NCI-H128 (cell line): ENCODE measurements around the gene SDR39U1.
"Not testable (repeated sequence)": the region's sequence is repeated elsewhere in the genome, so short reads cannot be mapped to it uniquely, and the experiment has no call there.

ENCODE experiments used
- DNase-seq: peaks from one replicate; lab custom pipeline; 2025; ENCODE audit not compliant: unreplicated experiment; lab: John Stamatoyannopoulos, UW

SDR39U1 gene

GRCh38 chr14:24442240-24443052, at the start of gene SDR39U1:
SDR39U1 (minus strand) TSS chr14:24442776; CDS start chr14:24442769, 7 bp downstream.
- peak; percentile 98 for DNase-seq

DNA sequence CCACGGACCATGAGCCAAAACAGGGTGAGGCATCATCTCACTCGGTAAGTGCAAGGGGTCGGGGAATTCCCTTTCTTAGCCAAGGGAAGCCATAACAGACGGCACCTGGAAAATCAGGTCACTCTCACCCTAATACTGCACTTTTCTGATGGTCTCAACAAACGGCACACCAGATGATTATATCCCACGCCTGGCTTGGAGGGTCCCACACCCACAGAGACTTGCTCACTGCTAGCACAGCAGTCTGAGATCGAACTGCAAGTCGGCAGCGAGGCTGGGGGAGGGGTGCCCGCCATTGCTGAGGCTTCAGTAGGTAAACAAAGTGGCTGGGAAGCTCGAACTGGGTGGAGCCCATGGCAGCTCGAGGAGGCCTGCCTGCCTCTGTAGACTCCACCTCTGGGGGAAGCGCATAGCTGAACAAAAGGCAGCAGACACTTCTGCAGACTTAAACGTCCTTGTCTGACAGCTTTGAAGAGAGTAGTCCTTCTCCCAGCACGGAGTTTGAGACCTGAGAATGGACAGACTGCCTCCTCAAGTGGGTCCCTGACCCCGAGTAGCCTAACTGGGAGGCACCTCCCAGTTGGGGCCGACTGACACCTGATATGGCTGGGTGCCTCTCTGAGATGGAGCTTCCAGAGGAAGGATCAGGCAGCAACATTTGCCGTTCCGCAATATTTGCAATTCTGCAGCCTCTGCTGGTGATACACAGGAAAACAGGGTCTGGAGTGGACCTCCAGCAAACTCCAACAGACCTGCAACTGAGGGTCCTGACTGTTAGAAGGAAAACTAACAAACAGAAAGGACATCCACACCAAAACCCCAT, 49.2 kb upstream of the SDR39U1 start:
- DNase-seq = not testable (repeated sequence)

DNA sequence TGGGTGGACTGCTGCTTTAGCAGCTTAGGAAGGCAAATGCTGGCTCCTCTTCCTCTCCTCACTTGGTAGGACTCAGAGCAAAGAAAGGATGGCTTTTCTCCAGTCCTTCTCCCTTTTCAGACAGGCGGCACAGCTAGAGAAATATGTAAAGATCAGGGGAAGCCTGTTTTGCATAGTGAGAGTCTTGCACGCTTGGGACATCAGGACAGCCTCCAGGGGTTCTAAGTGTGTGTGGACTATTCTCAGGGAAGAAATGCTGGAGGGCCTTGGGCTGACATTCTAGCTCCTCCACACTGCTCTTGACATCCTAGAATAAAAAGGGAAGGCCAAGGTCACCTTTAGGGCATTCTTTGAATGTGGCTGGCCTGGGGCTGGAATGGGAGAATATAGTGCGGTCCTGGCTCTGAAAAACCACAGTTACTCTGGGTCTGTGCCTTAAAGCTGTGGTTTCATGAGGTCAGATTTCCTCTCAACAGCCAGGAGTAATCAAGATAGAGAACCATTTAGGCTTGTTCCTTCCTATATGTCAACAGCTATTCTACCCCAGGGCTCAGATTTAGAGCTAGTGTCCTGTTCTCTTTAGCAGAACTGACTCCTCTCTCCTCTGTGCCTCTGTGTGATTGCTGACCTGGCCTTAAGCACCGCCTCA, 41.2 kb upstream of the SDR39U1 start:
- DNase-seq = no peak

- DNase-seq = not testable (repeated sequence)
These were observed 40.2 kb upstream of the SDR39U1 start for GRCh38 chr14:24482699-24483303.

GRCh38 chr14:24481622-24482324, 39.2 kb upstream of the SDR39U1 start:
- DNase-seq = no peak

DNA sequence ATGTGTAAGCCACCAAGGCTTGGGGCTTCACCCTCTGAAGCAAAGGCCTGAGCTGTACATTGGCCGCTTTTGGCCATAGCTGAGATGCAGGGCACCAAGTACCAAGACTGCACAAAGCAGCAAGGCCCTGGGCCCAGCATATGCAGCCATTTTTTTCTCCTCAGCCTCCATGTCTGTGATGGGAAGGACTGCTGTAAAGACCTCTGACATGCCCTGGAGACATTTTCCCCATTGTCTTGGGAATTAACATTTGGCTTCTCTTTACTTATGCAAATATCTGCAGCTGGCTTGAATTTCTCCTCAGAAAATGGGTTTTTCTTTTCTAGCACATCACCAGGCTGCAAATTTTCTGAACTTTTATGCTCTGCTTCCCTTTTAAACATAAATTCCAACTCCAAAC, 37.4 kb upstream of the SDR39U1 start:
- not testable (repeated sequence) for DNase-seq

DNA sequence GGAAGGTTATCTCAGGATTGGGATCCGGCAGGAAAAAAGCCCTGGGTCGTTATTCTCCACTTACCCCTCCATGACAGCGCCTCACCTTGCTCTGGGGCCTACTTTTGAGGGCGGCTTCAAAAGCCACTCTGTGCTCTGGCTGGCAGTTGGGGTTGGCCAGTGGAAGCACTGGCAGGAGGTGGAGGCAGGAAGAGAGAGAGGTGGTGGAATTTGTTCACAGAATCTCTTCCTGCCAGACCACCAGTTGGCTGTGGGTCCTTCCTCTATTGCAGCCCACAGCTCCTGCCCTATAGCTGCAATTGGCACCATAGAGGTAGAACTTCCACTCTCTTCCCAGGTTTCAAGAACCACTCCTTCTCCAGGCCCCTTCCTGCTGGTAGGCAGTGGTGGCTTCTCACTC, 32.7 kb upstream of the SDR39U1 start:
- no peak for DNase-seq

DNA sequence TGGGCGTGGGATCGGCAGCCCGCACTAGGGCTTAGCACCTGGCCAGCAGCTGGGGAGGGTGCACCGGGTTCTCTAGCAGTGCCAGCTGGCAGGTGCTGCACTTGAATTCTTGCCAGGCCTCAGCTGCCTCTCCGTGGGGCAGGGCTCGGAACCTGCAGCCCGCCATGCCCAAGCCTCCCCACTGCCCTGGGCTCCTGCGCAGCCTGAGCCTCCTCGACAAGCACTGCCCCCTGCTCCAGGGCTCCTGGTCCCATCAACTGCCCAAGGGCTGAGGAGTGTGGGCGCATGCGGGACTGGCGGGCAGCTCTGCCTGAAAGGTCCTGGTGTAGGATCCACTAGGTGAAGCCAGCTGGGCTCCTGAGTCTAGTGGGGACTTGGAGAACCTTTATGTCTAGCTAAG, 30.6 kb upstream of the SDR39U1 start:
- no peak for DNase-seq

DNA sequence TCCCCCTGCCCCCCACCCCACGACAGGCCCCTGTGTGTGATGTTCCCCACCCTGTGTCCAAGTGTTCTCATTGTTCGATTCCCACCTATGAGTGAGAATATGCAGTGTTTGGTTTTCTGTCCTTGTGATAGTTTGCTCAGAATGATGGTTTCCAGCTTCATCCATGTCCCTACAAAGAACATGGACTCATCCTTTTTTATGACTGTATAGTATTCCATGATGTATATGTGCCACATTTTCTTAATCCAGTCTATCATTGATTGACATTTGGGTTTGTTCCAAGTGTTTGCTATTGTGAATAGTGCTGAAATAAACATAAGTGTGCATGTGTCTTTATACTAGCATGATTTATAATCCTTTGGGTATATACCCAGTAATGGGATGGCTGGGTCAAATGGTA, 27.9 kb upstream of the SDR39U1 start:
- not testable (repeated sequence) for DNase-seq

DNA sequence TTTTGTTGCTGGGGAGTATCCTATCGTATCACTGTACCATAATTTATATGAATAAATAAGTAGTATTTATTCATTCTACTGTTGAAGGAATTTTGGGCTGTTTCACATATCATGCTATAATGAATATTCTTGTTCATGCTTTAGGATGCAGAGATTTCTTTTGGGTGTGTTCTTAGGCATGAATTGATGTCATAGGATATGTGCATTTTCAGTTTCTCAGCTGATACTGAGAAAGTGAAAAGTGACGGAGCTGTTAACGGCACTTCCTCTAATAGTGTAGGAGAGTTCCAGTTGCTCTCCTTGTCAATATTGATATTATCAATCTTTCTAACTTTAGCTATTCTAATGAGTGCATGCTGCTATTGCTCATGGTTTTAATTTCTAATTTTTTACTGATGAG, 23.2 kb upstream of the SDR39U1 start:
- DNase-seq = no peak

- no peak for DNase-seq
These were observed 22.8 kb upstream of the SDR39U1 start for GRCh38 chr14:24465368-24465767.

DNA sequence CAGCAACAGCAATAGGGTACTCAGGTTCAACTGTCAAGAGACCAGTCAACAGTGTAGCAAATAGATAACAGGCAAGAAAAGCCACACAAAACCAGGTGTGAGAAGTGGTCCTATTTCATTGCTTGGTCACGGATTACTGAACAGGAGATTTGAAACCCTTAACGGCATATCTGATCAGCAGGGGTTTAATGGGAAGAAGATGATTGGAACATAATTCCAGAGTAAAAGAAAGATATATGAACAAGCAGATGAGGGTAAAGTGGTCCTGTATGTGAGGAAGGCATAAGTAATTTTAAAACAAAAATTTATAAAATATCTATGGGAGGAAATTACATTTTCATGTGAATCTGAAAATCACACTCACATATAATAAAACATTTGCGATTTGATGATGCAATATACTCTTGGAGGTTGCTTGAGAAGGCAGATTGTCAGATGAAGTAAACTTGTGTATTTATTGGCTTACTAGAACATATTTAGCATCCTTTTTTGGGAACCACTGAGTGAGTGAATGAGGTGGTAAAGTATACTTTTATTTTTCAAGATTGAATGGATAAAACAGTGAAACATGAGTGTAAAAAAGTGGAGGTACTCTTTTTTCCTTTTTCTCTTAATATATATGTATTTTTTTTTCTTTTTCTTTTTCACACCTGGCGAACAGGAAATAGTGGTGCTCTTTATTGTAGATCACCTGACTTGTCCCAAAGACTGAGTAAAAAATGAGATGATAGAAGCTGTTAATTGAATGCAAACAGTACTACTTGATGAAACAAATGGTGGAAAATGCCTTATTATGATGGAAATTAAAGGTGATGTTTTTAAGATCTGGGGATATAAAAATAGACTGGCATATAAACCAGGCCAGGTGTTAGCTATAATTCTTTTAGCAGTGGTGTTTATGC, 21.6 kb upstream of the SDR39U1 start:
- DNase-seq = no peak

- no peak for DNase-seq
These were observed 20.7 kb upstream of the SDR39U1 start for GRCh38 chr14:24463017-24463883.

DNA sequence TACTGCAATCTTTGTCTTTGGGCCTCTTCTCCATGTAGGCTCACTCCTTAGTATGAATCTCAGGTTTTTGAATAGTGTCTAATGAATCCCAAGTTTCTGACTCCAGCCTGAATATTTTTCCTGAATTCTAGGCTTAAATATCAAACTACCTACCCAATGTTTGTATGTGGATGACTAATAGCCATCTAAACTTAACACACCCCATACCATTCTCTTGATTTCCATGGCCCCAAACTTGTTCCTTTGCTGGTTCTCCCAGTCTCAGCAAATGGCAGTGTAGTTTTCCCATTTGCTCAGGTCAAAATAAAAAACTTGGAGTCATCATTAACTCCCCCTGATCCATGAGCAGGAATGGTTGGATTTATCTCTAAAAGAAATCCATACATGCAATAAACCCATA, 18.8 kb upstream of the SDR39U1 start:
- no peak for DNase-seq

DNA sequence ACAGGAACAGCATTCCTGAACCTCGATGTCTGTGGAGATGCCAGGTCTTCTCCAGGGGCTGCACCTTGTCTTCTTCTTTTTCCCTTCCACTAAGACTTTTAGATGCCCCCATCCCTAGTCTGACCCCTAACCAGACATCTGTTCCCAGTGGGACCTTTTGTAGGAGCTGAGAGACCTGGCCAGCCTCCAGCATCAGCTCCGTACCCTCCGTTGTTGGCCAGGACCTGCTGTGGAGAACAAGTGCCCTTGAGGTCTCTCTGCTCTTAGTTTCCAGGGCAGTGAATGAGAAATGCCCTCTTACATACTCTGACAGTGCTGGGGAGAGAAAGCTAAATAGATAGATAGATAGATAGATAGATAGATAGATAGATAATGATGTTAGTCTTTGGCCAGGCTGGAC, 16.8 kb upstream of the SDR39U1 start:
- no peak for DNase-seq

- no peak for DNase-seq
These were observed 16.2 kb upstream of the SDR39U1 start for GRCh38 chr14:24458736-24459135.

DNA sequence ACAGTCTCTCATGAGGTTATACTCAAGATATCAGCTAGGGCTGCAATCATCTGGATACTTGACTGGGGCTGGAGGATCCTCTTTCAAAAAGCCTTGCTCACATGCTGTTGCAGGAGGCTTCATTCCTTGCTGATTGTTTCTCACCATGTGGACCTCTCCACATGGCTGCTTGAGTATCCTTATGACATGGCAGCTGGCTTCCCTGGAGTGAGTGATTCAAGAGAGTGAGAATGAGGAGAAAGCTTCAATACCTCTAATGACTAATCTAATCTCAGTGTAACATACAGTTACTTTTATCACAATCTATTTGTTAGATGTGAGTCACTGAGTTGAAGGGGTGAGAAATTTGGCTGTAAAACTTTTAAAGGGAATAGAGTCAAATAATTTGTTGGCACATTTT, 14.4 kb upstream of the SDR39U1 start:
- no peak for DNase-seq

- not testable (repeated sequence) for DNase-seq
These were observed 8.3 kb upstream of the SDR39U1 start for GRCh38 chr14:24450828-24451227.
